ENCODE results near the gene INKA1.
A peak's percentile ranks its signal among the peaks of the same experiment; 100 is the strongest.
"Not testable (repeated sequence)": the region's sequence is repeated elsewhere in the genome, so short reads cannot be mapped to it uniquely, and the experiment has no call there.

Gene INKA1

GRCh38 chr3:49802719-49803464 lies at the start of gene INKA1:
TSS of gene INKA1 (plus strand) at chr3:49803261. CDS start at chr3:49803393, 132 bp downstream.
- DNase-seq (ENCODE audit: low spot score), result peak; percentile 94

DNA sequence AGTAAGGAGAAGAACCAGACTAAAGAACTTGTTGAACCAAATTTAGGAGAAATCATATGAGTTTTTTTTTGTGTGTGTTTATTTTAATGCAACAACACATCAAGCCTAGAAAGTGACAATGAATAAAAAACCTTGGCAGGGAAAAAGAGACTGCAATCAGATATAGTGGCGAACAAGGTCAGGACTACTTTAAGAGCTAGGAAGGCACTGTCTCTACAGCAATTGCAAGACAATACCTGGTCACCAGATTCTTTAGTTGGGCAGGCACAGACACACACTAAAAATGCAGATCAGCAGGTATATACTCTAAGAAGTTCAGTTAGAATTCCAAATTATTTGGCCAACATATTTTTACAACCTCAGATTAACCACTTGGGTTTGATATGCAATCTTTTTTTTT lies 48.5 kb upstream of the INKA1 start:
- DNase-seq (ENCODE audit: low spot score), result no peak

DNA sequence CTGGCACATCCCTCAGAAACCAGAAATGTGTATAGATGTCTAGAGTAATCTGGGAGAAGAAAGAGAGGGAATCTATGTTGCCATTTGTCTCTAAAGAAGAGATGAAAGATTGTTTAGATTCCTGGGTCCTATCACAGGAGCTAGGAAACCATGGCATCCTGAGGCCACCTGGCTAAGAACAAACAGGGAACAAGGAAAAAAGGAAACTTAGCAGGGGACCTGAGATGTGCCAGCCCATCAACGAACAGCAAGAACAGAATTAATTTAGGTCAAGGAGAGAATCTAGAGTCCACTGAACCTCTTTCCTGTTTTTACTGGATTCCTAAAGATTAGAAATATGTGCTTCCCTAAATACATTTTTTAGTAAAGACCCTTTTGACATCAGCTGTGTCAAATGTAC lies 47.0 kb upstream of the INKA1 start:
- no peak for DNase-seq (ENCODE audit: low spot score)

DNA sequence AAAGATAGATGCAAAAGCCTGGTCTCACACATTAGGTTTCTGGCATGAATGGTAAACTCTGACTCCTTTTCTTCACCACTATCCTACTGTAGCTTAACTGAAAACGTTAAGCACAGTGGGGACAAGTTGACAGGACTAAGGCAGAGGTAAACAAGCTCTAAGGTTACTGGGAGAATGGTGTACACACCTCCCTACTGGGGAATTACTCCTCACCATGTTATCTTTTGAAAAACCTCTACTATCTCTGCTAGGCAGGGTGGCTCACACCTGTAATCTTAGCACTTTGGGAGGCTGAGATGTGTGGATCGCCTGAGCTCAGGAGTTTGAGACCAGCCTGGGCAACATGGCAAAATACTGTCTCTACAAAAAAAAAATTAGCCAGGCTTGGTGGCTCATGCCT lies 45.9 kb upstream of the INKA1 start:
- no peak for DNase-seq (ENCODE audit: low spot score)

GRCh38 chr3:49759226-49759625 lies 43.8 kb upstream of the INKA1 start:
- DNase-seq (ENCODE audit: low spot score), result no peak

- no peak for DNase-seq (ENCODE audit: low spot score)
Measured at GRCh38 chr3:49761661-49762060, 41.4 kb upstream of the INKA1 start.

GRCh38 chr3:49763981-49764380 lies 39.1 kb upstream of the INKA1 start:
- no peak for DNase-seq (ENCODE audit: low spot score)

DNA sequence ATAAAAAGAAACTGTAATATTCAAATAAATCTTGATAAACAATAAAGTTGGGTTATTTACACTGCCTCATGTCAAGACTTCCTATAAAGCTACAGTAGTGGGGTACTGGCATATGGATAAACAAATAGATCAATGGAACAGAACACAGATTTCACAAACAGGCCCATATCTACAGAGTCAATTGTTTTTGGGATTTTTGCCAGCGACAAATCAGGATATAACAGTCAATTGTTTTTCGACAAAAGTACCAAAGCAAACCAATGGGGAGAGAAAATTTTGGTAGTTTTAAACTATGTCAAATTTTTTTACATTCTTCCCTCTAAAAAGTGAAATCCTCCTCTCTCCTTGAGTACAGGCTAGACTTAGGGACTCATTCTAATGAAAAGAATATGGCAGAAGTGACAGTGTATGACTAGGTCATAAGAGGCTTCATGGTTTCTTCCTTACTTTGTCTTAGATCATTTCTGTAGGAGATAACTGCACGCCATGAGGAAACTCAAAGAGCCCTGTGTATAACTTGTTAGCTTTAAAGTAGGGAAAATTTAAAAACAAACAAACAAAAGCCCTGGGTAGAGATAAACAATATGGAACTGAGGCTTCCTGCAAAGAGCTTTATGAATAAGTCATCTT lies 33.7 kb upstream of the INKA1 start:
- no peak for DNase-seq (ENCODE audit: low spot score)

GRCh38 chr3:49769926-49770325 lies 33.1 kb upstream of the INKA1 start:
- DNase-seq (ENCODE audit: low spot score), result no peak

- DNase-seq (ENCODE audit: low spot score), result no peak
Measured at GRCh38 chr3:49771340-49771938, 31.6 kb upstream of the INKA1 start.

GRCh38 chr3:49772703-49773102 lies 30.4 kb upstream of the INKA1 start:
- DNase-seq (ENCODE audit: low spot score), result no peak

GRCh38 chr3:49775538-49775937 lies 27.5 kb upstream of the INKA1 start:
- DNase-seq (ENCODE audit: low spot score), result peak; percentile 91

- not testable (repeated sequence) for DNase-seq (ENCODE audit: low spot score)
Measured at GRCh38 chr3:49776101-49776500, 27.0 kb upstream of the INKA1 start.

GRCh38 chr3:49779358-49780079 lies 23.5 kb upstream of the INKA1 start:
- no peak for DNase-seq (ENCODE audit: low spot score)

- no peak for DNase-seq (ENCODE audit: low spot score)
Measured at GRCh38 chr3:49780080-49780974, 22.7 kb upstream of the INKA1 start.

DNA sequence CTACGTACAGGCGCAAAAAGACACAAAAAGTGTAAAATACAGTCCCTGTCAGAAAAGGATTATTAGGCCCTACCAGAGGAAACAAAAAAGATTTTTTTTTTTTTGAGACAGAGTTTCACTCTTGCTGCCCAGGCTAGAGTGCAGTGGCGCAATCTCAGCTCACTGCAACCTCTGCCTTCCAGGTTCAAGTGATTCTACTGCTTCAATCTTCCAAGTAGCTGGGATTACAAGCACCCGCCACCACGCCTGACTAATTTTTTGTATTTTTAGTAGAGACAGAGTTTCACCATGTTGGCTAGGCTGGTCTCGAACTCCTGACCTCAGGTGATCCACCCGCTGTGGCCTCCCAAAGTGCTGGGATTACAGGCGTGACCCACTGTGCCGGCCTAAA lies 22.1 kb upstream of the INKA1 start:
- not testable (repeated sequence) for DNase-seq (ENCODE audit: low spot score)

DNA sequence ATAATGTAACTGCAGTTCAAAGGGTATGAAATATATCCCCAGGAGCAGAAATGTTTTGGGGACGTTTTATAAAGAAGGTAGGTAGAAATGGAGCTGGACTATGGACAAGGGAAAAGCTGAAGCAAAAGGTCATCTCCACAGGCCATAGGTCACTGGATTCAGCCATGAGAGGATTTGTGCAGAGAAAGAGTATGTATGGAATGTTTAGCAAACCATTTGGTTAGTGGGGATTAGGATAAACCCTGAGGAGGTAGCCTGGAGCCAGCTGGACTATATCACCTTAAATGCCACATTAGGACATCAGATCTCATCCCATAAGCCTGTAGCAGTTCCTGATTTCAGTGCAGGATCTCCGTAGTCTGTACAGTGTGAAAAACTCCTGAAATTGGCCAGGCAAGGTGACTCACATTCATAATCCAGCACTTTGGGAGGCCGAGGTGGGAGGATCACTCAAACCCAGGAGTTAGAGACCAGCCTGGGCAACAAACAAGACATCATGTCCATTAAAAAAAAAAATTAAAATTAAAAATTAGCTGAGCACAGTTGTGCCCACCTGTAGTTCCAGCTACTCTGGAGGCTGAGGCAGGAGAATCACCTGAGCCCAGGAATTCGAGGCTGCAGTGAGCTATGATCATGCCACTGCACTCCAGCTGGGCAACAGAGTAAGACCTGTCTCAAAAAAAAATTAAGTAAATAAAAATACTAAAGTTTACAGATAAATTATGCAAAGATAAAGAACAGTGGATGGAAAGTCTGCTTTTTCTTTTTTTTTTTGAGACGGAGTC lies 21.5 kb upstream of the INKA1 start:
- no peak for DNase-seq (ENCODE audit: low spot score)

DNA sequence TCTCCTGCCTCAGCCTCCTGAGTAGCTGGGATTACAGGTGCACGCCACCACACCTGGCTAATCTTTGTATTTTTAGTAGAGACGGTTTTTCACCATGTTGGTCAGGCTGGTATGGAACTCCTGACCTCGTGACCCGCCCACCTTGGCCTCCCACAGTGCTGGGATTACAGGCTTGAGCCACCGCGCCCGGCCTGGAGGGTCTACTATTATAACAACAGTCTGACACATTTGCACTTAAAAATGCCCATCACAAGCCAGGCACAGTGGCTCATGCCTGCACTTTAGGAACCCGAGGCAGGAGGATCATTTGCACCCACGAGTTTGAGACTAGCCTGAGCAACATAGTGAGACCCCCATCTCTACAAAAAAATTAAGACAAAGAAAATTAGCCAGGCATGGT lies 20.8 kb upstream of the INKA1 start:
- DNase-seq (ENCODE audit: low spot score), result not testable (repeated sequence)

- DNase-seq (ENCODE audit: low spot score), result no peak
Measured at GRCh38 chr3:49785565-49786356, 17.3 kb upstream of the INKA1 start.

Data from Ammon's horn (tissue), 1 donor.